Measurements from ENCODE around the gene HEPN1.

The HEPN1 gene

DNA sequence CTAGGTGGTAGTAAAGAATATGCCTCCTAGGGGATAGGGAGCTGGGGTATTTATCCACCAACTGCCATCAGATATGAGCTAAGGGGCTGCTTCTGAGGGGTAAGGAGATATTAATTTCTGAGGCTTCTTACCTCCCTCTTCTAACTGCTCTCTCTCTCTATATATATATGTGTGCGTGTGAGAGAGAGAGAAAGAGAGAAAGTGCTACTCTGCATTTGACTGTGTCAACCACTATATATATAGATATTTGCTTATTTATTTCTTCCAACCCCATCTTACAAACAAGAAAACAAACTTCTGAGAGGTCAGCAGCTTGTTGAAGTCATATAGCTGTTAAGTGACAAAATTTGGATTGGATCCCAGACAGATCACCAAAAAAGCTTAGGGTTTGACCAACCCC is 22.7 kb downstream of the HEPN1 start:
- Histone ChIP-seq H3K79me1 (ENCODE audit: low read depth, low read length) (no peaks in the 10 kb centered on the region), H3K27me3 (ENCODE audit: control insufficient read depth in 3 of 3, insufficient read depth in 3 of 3, low read depth in 1 of 3, low read length in 3 of 3) (peaks cover 0 to 11% (median 0%) of the 10 kb centered on the region in 3 experiments), H3K4me3 (ENCODE audit: low read length in 2 of 2) (no peak overlapping the region), H2BK120ac (ENCODE audit: low read depth, low read length) (no peak overlapping the region), H3K4ac (ENCODE audit: low read length) (no peak overlapping the region), H3K18ac (ENCODE audit: low read length) (no peak overlapping the region), H4K91ac (ENCODE audit: low read depth, low read length, poor library complexity) (no peak overlapping the region), H2BK5ac (ENCODE audit: low read length) (no peak overlapping the region), H2BK12ac (ENCODE audit: low read length) (no peak overlapping the region), H2AK5ac (ENCODE audit: low read depth, low read length) (no peak overlapping the region), H3K4me1 (ENCODE audit: control insufficient read depth in 2 of 2, insufficient read depth in 1 of 2, low read depth in 1 of 2, low read length in 2 of 2) (peaks cover 10 to 13% of the 10 kb centered on the region in 2 donors), H3K36me3 (replicated peaks in 1 of 2; ENCODE audit: control insufficient read depth in 2 of 2, insufficient read depth in 2 of 2, low read length in 2 of 2) (no peaks in the 10 kb centered on the region), H3K9ac (ENCODE audit: low read depth, low read length, poor library complexity) (no peak overlapping the region), H3K4me2 (ENCODE audit: insufficient read depth, low read length, poor library complexity, severe bottlenecking) (no peak overlapping the region), H4K8ac (ENCODE audit: low read depth, low read length) (no peak overlapping the region), H3K23ac (ENCODE audit: low read depth, low read length, poor library complexity) (no peak overlapping the region), H2AFZ (ENCODE audit: low read length) (no peak overlapping the region), H3K14ac (ENCODE audit: low read length) (no peak overlapping the region), H3K9me3 (replicated peaks in 1 of 2; ENCODE audit: control insufficient read depth in 2 of 2, insufficient read depth in 1 of 2, low read depth in 1 of 2, low read length in 2 of 2) (no peaks in the 10 kb centered on the region), H2BK15ac (ENCODE audit: low read length) (no peak overlapping the region), H3K27ac (replicated peaks; ENCODE audit: low read length) (no peak overlapping the region)
- WGBS, 2 donors (ENCODE audit: extremely low coverage in 2 of 2, insufficient read length in 2 of 2, insufficient replicate concordance in 1 of 2) = no CpG with 5 or more reads among the region's 1 CpG
- no peak for DNase-seq (ENCODE audit: low spot score)

DNA sequence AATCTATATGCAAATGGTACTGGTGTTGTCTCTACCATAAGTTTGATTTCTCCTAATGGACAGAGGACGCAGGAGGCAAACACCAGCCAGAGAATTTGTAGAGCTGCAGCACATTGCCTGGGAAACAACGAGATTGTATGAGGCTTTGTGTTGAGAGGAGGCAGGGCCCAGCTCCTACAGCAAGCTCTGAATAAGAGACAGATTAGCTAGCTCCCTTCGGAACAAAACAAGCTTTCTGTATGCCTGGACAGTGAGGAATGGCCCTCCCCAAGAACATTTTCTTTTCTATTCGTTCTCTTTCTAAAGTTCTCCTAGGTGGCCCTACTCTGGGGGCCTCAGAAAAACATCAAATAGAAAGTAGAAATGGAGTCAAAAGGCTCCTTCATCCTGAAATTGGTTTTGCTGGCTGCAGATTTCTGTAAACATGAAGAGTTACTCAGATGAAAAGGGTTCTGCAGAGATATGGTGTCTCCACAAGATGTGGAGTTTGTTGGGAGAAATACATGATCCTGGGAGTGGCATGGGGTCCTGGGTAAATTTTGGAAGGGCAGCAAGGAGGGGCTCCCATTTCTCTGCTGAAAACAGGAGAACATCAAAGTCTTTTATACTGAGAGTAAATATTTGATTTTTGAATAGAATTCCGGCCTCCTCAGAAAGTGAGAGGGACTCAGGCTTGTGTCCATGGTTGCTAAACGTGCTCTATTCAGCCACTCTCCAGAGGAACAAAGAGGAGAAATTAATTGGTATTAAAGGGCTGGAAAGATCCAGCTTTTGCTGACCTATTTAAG is 23.6 kb downstream of the HEPN1 start:
- Histone ChIP-seq H3K27me3 (ENCODE audit: control insufficient read depth in 3 of 3, insufficient read depth in 3 of 3, low read depth in 1 of 3, low read length in 3 of 3) (peaks cover 0 to 5% (median 0%) of the 10 kb centered on the region in 3 experiments), H3K18ac (ENCODE audit: low read length) (no peak overlapping the region), H3K9ac (ENCODE audit: low read depth, low read length, poor library complexity) (no peak overlapping the region), H3K4me3 (ENCODE audit: low read length in 2 of 2) (no peak overlapping the region), H2BK5ac (ENCODE audit: low read length) (no peak overlapping the region), H3K23ac (ENCODE audit: low read depth, low read length, poor library complexity) (no peak overlapping the region), H2BK12ac (ENCODE audit: low read length) (no peak overlapping the region), H3K4me1 (ENCODE audit: control insufficient read depth in 2 of 2, insufficient read depth in 1 of 2, low read depth in 1 of 2, low read length in 2 of 2) (peaks cover 10 to 13% of the 10 kb centered on the region in 2 donors), H3K4ac (ENCODE audit: low read length) (no peak overlapping the region), H3K36me3 (replicated peaks in 1 of 2; ENCODE audit: control insufficient read depth in 2 of 2, insufficient read depth in 2 of 2, low read length in 2 of 2) (no peaks in the 10 kb centered on the region), H2BK120ac (ENCODE audit: low read depth, low read length) (no peak overlapping the region), H3K79me1 (ENCODE audit: low read depth, low read length) (no peaks in the 10 kb centered on the region), H3K14ac (ENCODE audit: low read length) (no peak overlapping the region), H2AFZ (ENCODE audit: low read length) (peak overlapping the region; percentile 85), H2BK15ac (ENCODE audit: low read length) (no peak overlapping the region), H2AK5ac (ENCODE audit: low read depth, low read length) (no peak overlapping the region), H3K4me2 (ENCODE audit: insufficient read depth, low read length, poor library complexity, severe bottlenecking) (no peak overlapping the region), H4K8ac (ENCODE audit: low read depth, low read length) (no peak overlapping the region), H3K27ac (replicated peaks; ENCODE audit: low read length) (peak overlapping the region; percentile 65), H3K9me3 (replicated peaks in 1 of 2; ENCODE audit: control insufficient read depth in 2 of 2, insufficient read depth in 1 of 2, low read depth in 1 of 2, low read length in 2 of 2) (no peaks in the 10 kb centered on the region), H4K91ac (ENCODE audit: low read depth, low read length, poor library complexity) (no peak overlapping the region)
- DNase-seq (ENCODE audit: low spot score) = peak; percentile 23
- WGBS, 2 donors (ENCODE audit: extremely low coverage in 2 of 2, insufficient read length in 2 of 2, insufficient replicate concordance in 1 of 2) = no CpG with 5 or more reads among the region's 6 CpGs

DNA sequence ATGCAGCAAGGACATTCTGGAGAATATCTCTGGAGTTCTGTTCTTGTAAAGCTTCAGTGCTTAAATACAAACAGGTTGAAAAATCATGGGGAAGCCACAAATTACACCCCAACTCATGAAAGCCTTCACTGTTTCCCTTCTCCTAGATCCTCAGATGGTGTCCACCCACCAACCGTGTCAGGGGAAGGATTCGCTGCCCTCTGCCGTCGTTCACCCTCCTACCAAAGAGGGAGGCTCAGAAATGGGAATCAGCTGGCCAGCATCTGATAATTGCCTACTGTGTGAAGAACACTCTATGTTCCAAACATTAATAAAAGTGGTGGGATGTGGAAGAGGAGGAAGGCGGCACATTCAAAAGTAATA is 24.2 kb downstream of the HEPN1 start:
- Histone ChIP-seq H3K4ac (ENCODE audit: low read length) (no peak overlapping the region), H3K9ac (ENCODE audit: low read depth, low read length, poor library complexity) (no peak overlapping the region), H3K79me1 (ENCODE audit: low read depth, low read length) (no peaks in the 10 kb centered on the region), H2AK5ac (ENCODE audit: low read depth, low read length) (no peak overlapping the region), H3K27ac (replicated peaks; ENCODE audit: low read length) (no peak overlapping the region), H3K36me3 (replicated peaks in 1 of 2; ENCODE audit: control insufficient read depth in 2 of 2, insufficient read depth in 2 of 2, low read length in 2 of 2) (no peaks in the 10 kb centered on the region), H2BK12ac (ENCODE audit: low read length) (no peak overlapping the region), H3K18ac (ENCODE audit: low read length) (peak overlapping the region; percentile 44), H3K27me3 (ENCODE audit: control insufficient read depth in 3 of 3, insufficient read depth in 3 of 3, low read depth in 1 of 3, low read length in 3 of 3) (no peaks in the 10 kb centered on the region), H3K9me3 (replicated peaks in 1 of 2; ENCODE audit: control insufficient read depth in 2 of 2, insufficient read depth in 1 of 2, low read depth in 1 of 2, low read length in 2 of 2) (no peaks in the 10 kb centered on the region), H2BK15ac (ENCODE audit: low read length) (no peak overlapping the region), H2BK120ac (ENCODE audit: low read depth, low read length) (no peak overlapping the region), H3K4me1 (ENCODE audit: control insufficient read depth in 2 of 2, insufficient read depth in 1 of 2, low read depth in 1 of 2, low read length in 2 of 2) (peaks cover 10 to 13% of the 10 kb centered on the region in 2 donors), H3K23ac (ENCODE audit: low read depth, low read length, poor library complexity) (no peak overlapping the region), H3K4me2 (ENCODE audit: insufficient read depth, low read length, poor library complexity, severe bottlenecking) (no peak overlapping the region), H3K4me3 (ENCODE audit: low read length in 2 of 2) (no peak overlapping the region), H3K14ac (ENCODE audit: low read length) (no peak overlapping the region), H4K91ac (ENCODE audit: low read depth, low read length, poor library complexity) (no peak overlapping the region), H4K8ac (ENCODE audit: low read depth, low read length) (no peak overlapping the region), H2AFZ (ENCODE audit: low read length) (peak overlapping the region; percentile 85), H2BK5ac (ENCODE audit: low read length) (no peak overlapping the region)
- DNase-seq (ENCODE audit: low spot score) = no peak
- WGBS, 2 donors (ENCODE audit: extremely low coverage in 2 of 2, insufficient read length in 2 of 2, insufficient replicate concordance in 1 of 2) = no CpG with 5 or more reads among the region's 5 CpGs

DNA sequence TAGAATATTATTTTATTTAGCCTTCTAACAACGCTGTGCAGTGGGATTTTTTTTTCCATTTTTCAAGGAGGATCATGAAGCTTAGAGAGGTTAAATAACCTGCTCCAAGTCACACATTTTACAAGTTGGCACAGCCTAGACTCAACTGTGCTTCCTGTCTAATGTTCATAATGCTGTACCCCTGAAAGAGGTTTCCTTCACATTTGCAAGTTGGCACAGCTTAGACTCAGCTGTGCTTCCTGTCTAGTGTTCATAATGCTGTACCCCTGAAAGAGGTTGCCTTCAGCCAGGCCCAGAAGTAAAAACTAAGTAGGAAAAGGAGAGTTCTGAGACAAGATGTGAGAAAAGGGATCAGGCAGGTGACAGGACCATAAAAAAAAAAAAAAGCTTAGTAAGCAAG is 24.7 kb downstream of the HEPN1 start:
- Histone ChIP-seq H3K4me2 (ENCODE audit: insufficient read depth, low read length, poor library complexity, severe bottlenecking) (no peak overlapping the region), H3K4ac (ENCODE audit: low read length) (no peak overlapping the region), H3K23ac (ENCODE audit: low read depth, low read length, poor library complexity) (no peak overlapping the region), H2BK5ac (ENCODE audit: low read length) (no peak overlapping the region), H4K91ac (ENCODE audit: low read depth, low read length, poor library complexity) (no peak overlapping the region), H3K9ac (ENCODE audit: low read depth, low read length, poor library complexity) (no peak overlapping the region), H3K79me1 (ENCODE audit: low read depth, low read length) (no peaks in the 10 kb centered on the region), H2BK120ac (ENCODE audit: low read depth, low read length) (no peak overlapping the region), H3K36me3 (replicated peaks in 1 of 2; ENCODE audit: control insufficient read depth in 2 of 2, insufficient read depth in 2 of 2, low read length in 2 of 2) (no peaks in the 10 kb centered on the region), H3K14ac (ENCODE audit: low read length) (no peak overlapping the region), H3K9me3 (replicated peaks in 1 of 2; ENCODE audit: control insufficient read depth in 2 of 2, insufficient read depth in 1 of 2, low read depth in 1 of 2, low read length in 2 of 2) (no peaks in the 10 kb centered on the region), H3K4me3 (ENCODE audit: low read length in 2 of 2) (no peak overlapping the region), H2AFZ (ENCODE audit: low read length) (no peak overlapping the region), H3K18ac (ENCODE audit: low read length) (peak overlapping the region; percentile 74), H2BK12ac (ENCODE audit: low read length) (no peak overlapping the region), H3K27ac (replicated peaks; ENCODE audit: low read length) (no peak overlapping the region), H2AK5ac (ENCODE audit: low read depth, low read length) (no peak overlapping the region), H4K8ac (ENCODE audit: low read depth, low read length) (no peak overlapping the region), H3K4me1 (ENCODE audit: control insufficient read depth in 2 of 2, insufficient read depth in 1 of 2, low read depth in 1 of 2, low read length in 2 of 2) (peaks cover 10 to 13% of the 10 kb centered on the region in 2 donors), H2BK15ac (ENCODE audit: low read length) (no peak overlapping the region), H3K27me3 (ENCODE audit: control insufficient read depth in 3 of 3, insufficient read depth in 3 of 3, low read depth in 1 of 3, low read length in 3 of 3) (no peaks in the 10 kb centered on the region)
- no peak for DNase-seq (ENCODE audit: low spot score)
- WGBS, 2 donors (ENCODE audit: extremely low coverage in 2 of 2, insufficient read length in 2 of 2, insufficient replicate concordance in 1 of 2) = no CpG with 5 or more reads among the region's 1 CpG
